GM18909 (cell line): ENCODE results near the gene BCO2.
"Not testable (repeated sequence)": the region's sequence is repeated elsewhere in the genome, so short reads cannot be mapped to it uniquely, and the experiment has no call there.

ENCODE experiments used
- ATAC-seq: cut with Tn5 transposase; IDR thresholded peaks from one replicate; pipeline ENCODE4 v1.9.1; 2021; ENCODE audit warnings: mild to moderate bottlenecking; ENCODE audit not compliant: unreplicated experiment, poor library complexity

Gene BCO2

GRCh38 chr11:112165049-112165448 lies 10.3 kb upstream of the BCO2 start:
- ATAC-seq: no peak

GRCh38 chr11:112166562-112166961 lies 8.8 kb upstream of the BCO2 start:
- ATAC-seq: no peak

- no peak for ATAC-seq
Measured at GRCh38 chr11:112167145-112167544, 8.2 kb upstream of the BCO2 start, which contains the start of gene TEX12. Gene TEX12, plus strand, starts transcription at chr11:112167372. Its CDS starts 1,897 bp downstream, at chr11:112169269.

GRCh38 chr11:112172362-112172994 lies 2.8 kb upstream of the BCO2 start:
- ATAC-seq: peak; percentile 70

- ATAC-seq: no peak
Measured at GRCh38 chr11:112173152-112173551, 2.2 kb upstream of the BCO2 start.

- no peak for ATAC-seq
Measured at GRCh38 chr11:112175599-112175952, 264 bp downstream of the BCO2 start.

GRCh38 chr11:112176077-112176476 lies 765 bp downstream of the BCO2 start:
- no peak for ATAC-seq

- no peak for ATAC-seq
Measured at GRCh38 chr11:112177589-112177988, 2.3 kb downstream of the BCO2 start.

GRCh38 chr11:112178428-112178827 lies 3.1 kb downstream of the BCO2 start:
- ATAC-seq: no peak

- no peak for ATAC-seq
Measured at GRCh38 chr11:112178936-112179335, 3.6 kb downstream of the BCO2 start.

- peak; percentile 71 for ATAC-seq
Measured at GRCh38 chr11:112179601-112180000, 4.3 kb downstream of the BCO2 start.

- no peak for ATAC-seq
Measured at GRCh38 chr11:112182867-112183266, 7.6 kb downstream of the BCO2 start.

GRCh38 chr11:112185883-112186282 lies 10.6 kb downstream of the BCO2 start:
- ATAC-seq: no peak

GRCh38 chr11:112186304-112186703 lies 11.0 kb downstream of the BCO2 start:
- no peak for ATAC-seq

GRCh38 chr11:112195113-112195512 lies 19.8 kb downstream of the BCO2 start:
- ATAC-seq: not testable (repeated sequence)

- ATAC-seq: no peak
Measured at GRCh38 chr11:112195951-112196351, 20.6 kb downstream of the BCO2 start.

- no peak for ATAC-seq
Measured at GRCh38 chr11:112196519-112197087, 21.3 kb downstream of the BCO2 start.

GRCh38 chr11:112199101-112199500 lies 23.8 kb downstream of the BCO2 start:
- ATAC-seq: not testable (repeated sequence)

- ATAC-seq: no peak
Measured at GRCh38 chr11:112200252-112200651, 24.9 kb downstream of the BCO2 start.

GRCh38 chr11:112206071-112206470 lies 30.8 kb downstream of the BCO2 start:
- ATAC-seq: no peak

GRCh38 chr11:112210890-112211289 lies 35.6 kb downstream of the BCO2 start:
- no peak for ATAC-seq

GRCh38 chr11:112211536-112211935 lies 36.2 kb downstream of the BCO2 start:
- no peak for ATAC-seq
